ENCODE measurements around the gene ARSI. TPM values are rescaled to one million over a fixed set of nuclear protein-coding genes. Genes with fewer than 3 reads are reported as not detected.

The ARSI gene
- total and polyA plus RNA-seq, 9 donors: 6.3 to 11.7 (median 9.4) TPM

GRCh38 chr5:150271923-150272322, 30.8 kb downstream of the ARSI start:
- Histone ChIP-seq H3K9me3 (replicated peaks; ENCODE audit: control insufficient read depth, low read depth, low read length) (no peaks in the 10 kb centered on the region), H3K27ac (ENCODE audit: low read length) (no peak overlapping the region), H3K4me3 (ENCODE audit: low read length) (no peak overlapping the region), H3K36me3 (ENCODE audit: control insufficient read depth, insufficient read depth, low read length) (no peaks in the 10 kb centered on the region), H3K4me1 (ENCODE audit: control insufficient read depth, insufficient read depth, low read length) (peaks cover 8% of the 10 kb centered on the region), H3K27me3 (ENCODE audit: control insufficient read depth, insufficient read depth, low read length) (no peaks in the 10 kb centered on the region)
- DNase-seq: no peak
- 63% methylated on average over 4 of the region's 5 CpGs for whole genome bisulfite sequencing (ENCODE audit: insufficient coverage)

GRCh38 chr5:150271296-150271692, 31.4 kb downstream of the ARSI start:
- 77% methylated on average over 7 of the region's 8 CpGs for WGBS (ENCODE audit: insufficient coverage)
- no peak overlapping the region for H3K4me3 ChIP-seq (ENCODE audit: low read length)
- H3K27ac ChIP-seq (ENCODE audit: low read length): no peak overlapping the region
- H3K4me1 ChIP-seq (ENCODE audit: control insufficient read depth, insufficient read depth, low read length): peaks cover 12% of the 10 kb centered on the region
- H3K9me3 ChIP-seq (replicated peaks; ENCODE audit: control insufficient read depth, low read depth, low read length): no peaks in the 10 kb centered on the region
- H3K27me3 ChIP-seq (ENCODE audit: control insufficient read depth, insufficient read depth, low read length): no peaks in the 10 kb centered on the region
- DNase-seq: no peak
- H3K36me3 ChIP-seq (ENCODE audit: control insufficient read depth, insufficient read depth, low read length): no peaks in the 10 kb centered on the region

GRCh38 chr5:150270541-150271295, 32.0 kb downstream of the ARSI start:
- H3K27me3 ChIP-seq (ENCODE audit: control insufficient read depth, insufficient read depth, low read length): no peaks in the 10 kb centered on the region
- WGBS (ENCODE audit: insufficient coverage): 43% methylated on average over 10 of the region's 12 CpGs
- H3K27ac ChIP-seq (ENCODE audit: low read length): no peak overlapping the region
- no peak for DNase-seq
- H3K4me3 ChIP-seq (ENCODE audit: low read length): no peak overlapping the region
- H3K36me3 ChIP-seq (ENCODE audit: control insufficient read depth, insufficient read depth, low read length): no peaks in the 10 kb centered on the region
- no peaks in the 10 kb centered on the region for H3K9me3 ChIP-seq (replicated peaks; ENCODE audit: control insufficient read depth, low read depth, low read length)
- peaks cover 15% of the 10 kb centered on the region for H3K4me1 ChIP-seq (ENCODE audit: control insufficient read depth, insufficient read depth, low read length)

GRCh38 chr5:150266871-150267291, 35.8 kb downstream of the ARSI start:
- H3K9me3 ChIP-seq (replicated peaks; ENCODE audit: control insufficient read depth, low read depth, low read length): no peaks in the 10 kb centered on the region
- no peak for DNase-seq
- no CpG with 5 or more reads among the region's 4 CpGs for WGBS (ENCODE audit: insufficient coverage)
- no peaks in the 10 kb centered on the region for H3K36me3 ChIP-seq (ENCODE audit: control insufficient read depth, insufficient read depth, low read length)
- peaks cover 25% of the 10 kb centered on the region for H3K4me1 ChIP-seq (ENCODE audit: control insufficient read depth, insufficient read depth, low read length)
- no peak overlapping the region for H3K4me3 ChIP-seq (ENCODE audit: low read length)
- no peaks in the 10 kb centered on the region for H3K27me3 ChIP-seq (ENCODE audit: control insufficient read depth, insufficient read depth, low read length)
- H3K27ac ChIP-seq (ENCODE audit: low read length): no peak overlapping the region

GRCh38 chr5:150265870-150266383, 36.8 kb downstream of the ARSI start:
- 27% methylated on average over 2 of the region's 6 CpGs for WGBS (ENCODE audit: insufficient coverage)
- H3K36me3 ChIP-seq (ENCODE audit: control insufficient read depth, insufficient read depth, low read length): no peaks in the 10 kb centered on the region
- no peak overlapping the region for H3K27ac ChIP-seq (ENCODE audit: low read length)
- DNase-seq: no peak
- H3K27me3 ChIP-seq (ENCODE audit: control insufficient read depth, insufficient read depth, low read length): peaks cover 2% of the 10 kb centered on the region
- H3K9me3 ChIP-seq (replicated peaks; ENCODE audit: control insufficient read depth, low read depth, low read length): no peaks in the 10 kb centered on the region
- peaks cover 25% of the 10 kb centered on the region for H3K4me1 ChIP-seq (ENCODE audit: control insufficient read depth, insufficient read depth, low read length)
- no peak overlapping the region for H3K4me3 ChIP-seq (ENCODE audit: low read length)

- 71% methylated on average over 19 of the region's 23 CpGs for WGBS (ENCODE audit: insufficient coverage)
- DNase-seq: no peak
- Histone ChIP-seq H3K27me3 (ENCODE audit: control insufficient read depth, insufficient read depth, low read length) (peaks cover 2% of the 10 kb centered on the region), H3K9me3 (replicated peaks; ENCODE audit: control insufficient read depth, low read depth, low read length) (no peaks in the 10 kb centered on the region), H3K4me1 (ENCODE audit: control insufficient read depth, insufficient read depth, low read length) (peaks cover 19% of the 10 kb centered on the region), H3K36me3 (ENCODE audit: control insufficient read depth, insufficient read depth, low read length) (no peaks in the 10 kb centered on the region), H3K27ac (ENCODE audit: low read length) (no peak overlapping the region), H3K4me3 (ENCODE audit: low read length) (no peak overlapping the region)
Observed at GRCh38 chr5:150264667-150265603, 37.8 kb downstream of the ARSI start.

- Histone ChIP-seq H3K36me3 (ENCODE audit: control insufficient read depth, insufficient read depth, low read length) (no peaks in the 10 kb centered on the region), H3K4me1 (ENCODE audit: control insufficient read depth, insufficient read depth, low read length) (peaks cover 19% of the 10 kb centered on the region), H3K27me3 (ENCODE audit: control insufficient read depth, insufficient read depth, low read length) (peaks cover 2% of the 10 kb centered on the region), H3K9me3 (replicated peaks; ENCODE audit: control insufficient read depth, low read depth, low read length) (no peaks in the 10 kb centered on the region), H3K27ac (ENCODE audit: low read length) (no peak overlapping the region), H3K4me3 (ENCODE audit: low read length) (no peak overlapping the region)
- 35% methylated on average over 7 of the region's 11 CpGs for WGBS (ENCODE audit: insufficient coverage)
- peak; percentile 47 for DNase-seq
Observed at GRCh38 chr5:150263801-150264621, 38.7 kb downstream of the ARSI start.

- no peak for DNase-seq
- H3K27ac ChIP-seq (ENCODE audit: low read length): no peak overlapping the region
- 65% methylated on average over 4 of the region's 5 CpGs for WGBS (ENCODE audit: insufficient coverage)
- no peaks in the 10 kb centered on the region for H3K36me3 ChIP-seq (ENCODE audit: control insufficient read depth, insufficient read depth, low read length)
- H3K27me3 ChIP-seq (ENCODE audit: control insufficient read depth, insufficient read depth, low read length): peaks cover 2% of the 10 kb centered on the region
- H3K9me3 ChIP-seq (replicated peaks; ENCODE audit: control insufficient read depth, low read depth, low read length): no peaks in the 10 kb centered on the region
- H3K4me3 ChIP-seq (ENCODE audit: low read length): no peak overlapping the region
- peaks cover 19% of the 10 kb centered on the region for H3K4me1 ChIP-seq (ENCODE audit: control insufficient read depth, insufficient read depth, low read length)
Observed at GRCh38 chr5:150263375-150263775, 39.3 kb downstream of the ARSI start.

- Histone ChIP-seq H3K27ac (ENCODE audit: low read length) (no peak overlapping the region), H3K4me3 (ENCODE audit: low read length) (no peak overlapping the region), H3K36me3 (ENCODE audit: control insufficient read depth, insufficient read depth, low read length) (no peaks in the 10 kb centered on the region), H3K4me1 (ENCODE audit: control insufficient read depth, insufficient read depth, low read length) (peaks cover 23% of the 10 kb centered on the region), H3K9me3 (replicated peaks; ENCODE audit: control insufficient read depth, low read depth, low read length) (no peaks in the 10 kb centered on the region), H3K27me3 (ENCODE audit: control insufficient read depth, insufficient read depth, low read length) (peaks cover 2% of the 10 kb centered on the region)
- DNase-seq: no peak
- no CpG with 5 or more reads among the region's 7 CpGs for WGBS (ENCODE audit: insufficient coverage)
Observed at GRCh38 chr5:150262502-150262901, 40.2 kb downstream of the ARSI start.

All from muscle of leg (tissue), 11 donors.